Activated T-cell treated with anti-CD3 and anti-CD28 coated beads, Interleukin-2, amount 50 U/mL, for 4 hours (primary cell): ENCODE results near the gene CRX. TPM values are rescaled to one million over a fixed set of nuclear protein-coding genes. Genes with fewer than 3 reads are reported as not detected.
"Not testable (repeated sequence)": the region's sequence is repeated elsewhere in the genome, so short reads cannot be mapped to it uniquely, and the experiment has no call there.

Experiments used
- ATAC-seq, 2 donors: fragments of 200-7000 bp; cut with Tn5 transposase; one replicate each; pipeline ENCODE4 v1.10.0; 2021
- DNase-seq: peaks from one replicate; pipeline ENCODE4 v3.0.0-alpha.2; 2020
- H3K27me3 Mint-ChIP-seq: one replicate; pipeline ENCODE4 v1.8.0; 2021; ENCODE audit warnings: low read depth, mixed read lengths
- H3K36me3 Mint-ChIP-seq: one replicate; pipeline ENCODE4 v1.8.0; 2022; ENCODE audit warnings: mixed read lengths; ENCODE audit not compliant: insufficient read depth
- H3K4me1 Mint-ChIP-seq: one replicate; pipeline ENCODE4 v1.8.0; 2021; ENCODE audit warnings: low read depth, mixed read lengths
- H3K4me3 Mint-ChIP-seq: one replicate; pipeline ENCODE4 v1.8.0; 2021; ENCODE audit warnings: mild to moderate bottlenecking, moderate library complexity, mixed read lengths
- H3K9me3 Mint-ChIP-seq: one replicate; pipeline ENCODE4 v1.8.0; 2021; ENCODE audit warnings: mixed read lengths
- total RNA-seq, 3 donors: library from RNA; stranded (reverse); gene quantifications; one replicate each; pipeline ENCODE4 v1.2.1, GENCODE V29; 2021

Gene CRX
- total RNA-seq, 3 donors from 2014 or later, result not detected

- no peak for ATAC-seq
- DNase-seq, result no peak
- peaks cover 41% of the 10 kb centered on the region for H3K27me3 Mint-ChIP-seq
- no peak overlapping the region for H3K4me3 Mint-ChIP-seq
- no peaks in the 10 kb centered on the region for H3K9me3 Mint-ChIP-seq
- no peaks in the 10 kb centered on the region for H3K36me3 Mint-ChIP-seq
- peaks cover 4% of the 10 kb centered on the region for H3K4me1 Mint-ChIP-seq
These were observed 1.9 kb upstream of the CRX start for GRCh38 chr19:47819858-47820257.

GRCh38 chr19:47820410-47820809 lies 1.3 kb upstream of the CRX start:
- Mint-ChIP-seq H3K27me3 (peaks cover 41% of the 10 kb centered on the region), H3K4me3 (no peak overlapping the region), H3K36me3 (no peaks in the 10 kb centered on the region), H3K4me1 (peaks cover 4% of the 10 kb centered on the region), H3K9me3 (no peaks in the 10 kb centered on the region)
- ATAC-seq (no peak), DNase-seq (no peak)

- Mint-ChIP-seq H3K4me3 (no peak overlapping the region), H3K9me3 (no peaks in the 10 kb centered on the region), H3K27me3 (peaks cover 27% of the 10 kb centered on the region), H3K4me1 (peaks cover 4% of the 10 kb centered on the region), H3K36me3 (no peaks in the 10 kb centered on the region)
- DNase-seq (no peak), ATAC-seq (no peak)
These were observed 2.7 kb downstream of the CRX start for GRCh38 chr19:47824396-47824795.

GRCh38 chr19:47826800-47827199 lies 5.1 kb downstream of the CRX start:
- H3K4me3 Mint-ChIP-seq, result no peak overlapping the region
- DNase-seq (no peak), ATAC-seq (no peak)
- peaks cover 7% of the 10 kb centered on the region for H3K27me3 Mint-ChIP-seq
- no peaks in the 10 kb centered on the region for H3K36me3 Mint-ChIP-seq
- H3K4me1 Mint-ChIP-seq, result no peaks in the 10 kb centered on the region
- H3K9me3 Mint-ChIP-seq, result no peaks in the 10 kb centered on the region

- H3K27me3 Mint-ChIP-seq, result peaks cover 8% of the 10 kb centered on the region
- no peak overlapping the region for H3K4me3 Mint-ChIP-seq
- no peaks in the 10 kb centered on the region for H3K4me1 Mint-ChIP-seq
- DNase-seq (no peak), ATAC-seq (no peak)
- no peaks in the 10 kb centered on the region for H3K36me3 Mint-ChIP-seq
- H3K9me3 Mint-ChIP-seq, result no peaks in the 10 kb centered on the region
These were observed 11.0 kb downstream of the CRX start for GRCh38 chr19:47832723-47833122.

GRCh38 chr19:47836038-47836437 lies 14.3 kb downstream of the CRX start:
- peaks cover 5% of the 10 kb centered on the region for H3K27me3 Mint-ChIP-seq
- no peaks in the 10 kb centered on the region for H3K4me1 Mint-ChIP-seq
- H3K9me3 Mint-ChIP-seq, result no peaks in the 10 kb centered on the region
- no peaks in the 10 kb centered on the region for H3K36me3 Mint-ChIP-seq
- no peak overlapping the region for H3K4me3 Mint-ChIP-seq
- no peak for ATAC-seq
- DNase-seq, result no peak

GRCh38 chr19:47839411-47839810 lies 17.7 kb downstream of the CRX start:
- Mint-ChIP-seq H3K27me3 (peaks cover 16% of the 10 kb centered on the region), H3K4me1 (no peaks in the 10 kb centered on the region), H3K9me3 (no peaks in the 10 kb centered on the region), H3K36me3 (no peaks in the 10 kb centered on the region), H3K4me3 (no peak overlapping the region)
- ATAC-seq (no peak), DNase-seq (no peak)

- DNase-seq (no peak), ATAC-seq (no peak)
- Mint-ChIP-seq H3K9me3 (no peaks in the 10 kb centered on the region), H3K4me1 (no peaks in the 10 kb centered on the region), H3K36me3 (no peaks in the 10 kb centered on the region), H3K4me3 (no peak overlapping the region), H3K27me3 (peaks cover 17% of the 10 kb centered on the region)
These were observed 18.2 kb downstream of the CRX start for GRCh38 chr19:47839913-47840312.

- Mint-ChIP-seq H3K27me3 (peaks cover 24% of the 10 kb centered on the region), H3K9me3 (no peaks in the 10 kb centered on the region), H3K36me3 (no peaks in the 10 kb centered on the region), H3K4me3 (no peak overlapping the region), H3K4me1 (no peaks in the 10 kb centered on the region)
- DNase-seq (no peak), ATAC-seq (no peak)
These were observed 21.2 kb downstream of the CRX start for GRCh38 chr19:47842941-47843340.

GRCh38 chr19:47848425-47848822 lies 26.7 kb downstream of the CRX start:
- DNase-seq (no peak), ATAC-seq (no peak)
- no peaks in the 10 kb centered on the region for H3K9me3 Mint-ChIP-seq
- H3K4me1 Mint-ChIP-seq, result peaks cover 7% of the 10 kb centered on the region
- H3K4me3 Mint-ChIP-seq, result no peak overlapping the region
- peaks cover 51% of the 10 kb centered on the region for H3K27me3 Mint-ChIP-seq
- no peaks in the 10 kb centered on the region for H3K36me3 Mint-ChIP-seq

GRCh38 chr19:47848823-47849473 lies 27.2 kb downstream of the CRX start:
- H3K36me3 Mint-ChIP-seq, result no peaks in the 10 kb centered on the region
- H3K4me3 Mint-ChIP-seq, result peak overlapping the region; percentile 38
- H3K4me1 Mint-ChIP-seq, result peaks cover 7% of the 10 kb centered on the region
- ATAC-seq, result no peak
- DNase-seq, result peak; percentile 14
- H3K9me3 Mint-ChIP-seq, result no peaks in the 10 kb centered on the region
- H3K27me3 Mint-ChIP-seq, result peaks cover 53% of the 10 kb centered on the region

GRCh38 chr19:47853003-47853402 lies 31.3 kb downstream of the CRX start:
- Mint-ChIP-seq H3K36me3 (no peaks in the 10 kb centered on the region), H3K9me3 (no peaks in the 10 kb centered on the region), H3K27me3 (peaks cover 44% of the 10 kb centered on the region), H3K4me3 (no peak overlapping the region), H3K4me1 (peaks cover 9% of the 10 kb centered on the region)
- ATAC-seq (no peak), DNase-seq (no peak)

GRCh38 chr19:47854459-47854858 lies 32.7 kb downstream of the CRX start:
- Mint-ChIP-seq H3K4me3 (no peak overlapping the region), H3K4me1 (peaks cover 4% of the 10 kb centered on the region), H3K9me3 (no peaks in the 10 kb centered on the region), H3K36me3 (no peaks in the 10 kb centered on the region), H3K27me3 (peaks cover 35% of the 10 kb centered on the region)
- DNase-seq (no peak), ATAC-seq (no peak)

GRCh38 chr19:47858231-47858630 lies 36.5 kb downstream of the CRX start:
- not testable (repeated sequence) for H3K36me3 Mint-ChIP-seq, ATAC-seq, DNase-seq, H3K9me3 Mint-ChIP-seq, H3K4me1 Mint-ChIP-seq, H3K4me3 Mint-ChIP-seq
- H3K27me3 Mint-ChIP-seq, result peaks cover 24% of the 10 kb centered on the region

- H3K9me3 Mint-ChIP-seq, H3K4me3 Mint-ChIP-seq, H3K36me3 Mint-ChIP-seq, H3K4me1 Mint-ChIP-seq, ATAC-seq, DNase-seq: not testable (repeated sequence)
- H3K27me3 Mint-ChIP-seq, result peaks cover 24% of the 10 kb centered on the region
These were observed 37.0 kb downstream of the CRX start, which contains the start of gene TPRX2 for GRCh38 chr19:47858646-47859285. Gene TPRX2 (plus strand): TSS chr19:47859235. CDS start chr19:47859247, 12 bp downstream.
